ENCODE measurements around the gene UMPS. TPM values are rescaled to one million over a fixed set of nuclear protein-coding genes. Genes with fewer than 3 reads are reported as not detected.
"Not testable (repeated sequence)": the region's sequence is repeated elsewhere in the genome, so short reads cannot be mapped to it uniquely, and the experiment has no call there.

The UMPS gene
- total and polyA plus RNA-seq, 9 of the 15 experiments (the other 6 are each of a cell fraction or from before 2014, with no cell fraction given), result 28.9 to 91.0 (median 45.9) TPM

- TF ChIP-seq ZFP91 (CRISPR knock-in tag; IDR thresholded peaks at IDR 0.05), result no peak
- TF ChIP-seq TCF7 (IDR thresholded peaks at IDR 0.05; ENCODE audit: borderline replicate concordance), result no peak
Measured at GRCh38 chr3:124751501-124751900, 21.2 kb downstream of the UMPS start (continued).

GRCh38 chr3:124752051-124752450 lies 21.8 kb downstream of the UMPS start:
- 29% methylated on average over 2 of the region's 3 CpGs for WGBS (ENCODE audit: insufficient coverage, low coverage, missing lambda C conversion rate)
- Histone ChIP-seq H3K9ac (ENCODE audit: insufficient read depth in 1 of 2, low read depth in 2 of 2, low read length in 2 of 2) (no peak overlapping the region), H3K79me2 (ENCODE audit: control insufficient read depth, insufficient read depth, low read length) (no peaks in the 10 kb centered on the region), H4K20me1 (replicated peaks; ENCODE audit: control insufficient read depth, insufficient read depth, low read length) (no peaks in the 10 kb centered on the region), H3K9me1 (ENCODE audit: control insufficient read depth, insufficient read depth, low read length) (no peaks in the 10 kb centered on the region), H3K4me2 (ENCODE audit: insufficient read depth, low read length) (no peak overlapping the region), H3K27me3 (ENCODE audit: control insufficient read depth in 2 of 2, insufficient read depth in 2 of 2, low read length in 2 of 2) (no peaks in the 10 kb centered on the region), H2AFZ (ENCODE audit: low read depth, low read length) (no peak overlapping the region), H3K9me3 (replicated peaks; ENCODE audit: control insufficient read depth, insufficient read depth, low read depth, low read length) (no peaks in the 10 kb centered on the region), H3K27ac (ENCODE audit: extremely low read depth, low read depth, low read length) (no peak overlapping the region), H3K4me1 (replicated peaks in 1 of 2; ENCODE audit: control insufficient read depth in 2 of 2, insufficient read depth in 2 of 2, low read length in 2 of 2) (peaks cover 0 to 2% of the 10 kb centered on the region in 2 experiments; a peak in 3 of 5 replicates), H3K36me3 (ENCODE audit: control insufficient read depth, insufficient read depth, low read length) (no peaks in the 10 kb centered on the region; the same call in 2 of the 3 replicates), H3K4me3 (no peak overlapping the region)
- DNase-seq (ENCODE audit: extremely low read depth in 1 of 4, low spot score in 3 of 4) (no peak), ATAC-seq (no peak), FAIRE-seq (no peak)
- in situ Hi-C loops (cut with MboI), result no loop called here
- BruUV-seq (replicated peaks), result no TSS peak
- TF ChIP-seq DMBX1 (CRISPR knock-in tag; IDR thresholded peaks at IDR 0.05; ENCODE audit: borderline replicate concordance) (no peak), TOE1 (IDR thresholded peaks at IDR 0.05; ENCODE audit: borderline replicate concordance) (no peak), TOE1 (CRISPR knock-in tag; IDR thresholded peaks at IDR 0.05; ENCODE audit: borderline replicate concordance, low read depth) (no peak)
- intact Hi-C loops (cut with micrococcal nuclease), result no loop called here
- CTCF ChIA-PET (ENCODE audit: low intra/inter-chr PET ratio), result no interaction called here
- POLR2A ChIA-PET, result interaction anchor here (0.6 kb wide), 1 partner anchor 1680 kb away, joined by 3 read pairs; no protein-coding TSS in a partner anchor

GRCh38 chr3:124757926-124758325 lies 27.7 kb downstream of the UMPS start:
- H3K9ac ChIP-seq (ENCODE audit: insufficient read depth in 1 of 2, low read depth in 2 of 2, low read length in 2 of 2); DNase-seq (ENCODE audit: extremely low read depth in 1 of 4, low spot score in 3 of 4); H2AFZ ChIP-seq (ENCODE audit: low read depth, low read length); CTCF ChIA-PET (ENCODE audit: low intra/inter-chr PET ratio); H3K79me2 ChIP-seq (ENCODE audit: control insufficient read depth, insufficient read depth, low read length); intact Hi-C loops (cut with micrococcal nuclease); H3K4me2 ChIP-seq (ENCODE audit: insufficient read depth, low read length); H3K27ac ChIP-seq (ENCODE audit: extremely low read depth, low read depth, low read length); in situ Hi-C loops (cut with MboI); H3K9me3 ChIP-seq (replicated peaks; ENCODE audit: control insufficient read depth, insufficient read depth, low read depth, low read length); POLR2A ChIA-PET; H3K4me1 ChIP-seq (replicated peaks in 1 of 2; ENCODE audit: control insufficient read depth in 2 of 2, insufficient read depth in 2 of 2, low read length in 2 of 2); H4K20me1 ChIP-seq (replicated peaks; ENCODE audit: control insufficient read depth, insufficient read depth, low read length); ATAC-seq; H3K9me1 ChIP-seq (ENCODE audit: control insufficient read depth, insufficient read depth, low read length); H3K36me3 ChIP-seq (ENCODE audit: control insufficient read depth, insufficient read depth, low read length); H3K27me3 ChIP-seq (ENCODE audit: control insufficient read depth in 2 of 2, insufficient read depth in 2 of 2, low read length in 2 of 2); BruUV-seq (replicated peaks); H3K4me3 ChIP-seq; FAIRE-seq: not testable (repeated sequence)
- 35% methylated on average over 6 of the region's 7 CpGs for WGBS (ENCODE audit: insufficient coverage, low coverage, missing lambda C conversion rate)
